ENCODE data around the gene FAM193B. TPM values are rescaled to one million over a fixed set of nuclear protein-coding genes. Genes with fewer than 3 reads are reported as not detected.
A peak's percentile ranks its signal among the peaks of the same experiment; 100 is the strongest.

The FAM193B gene
- total RNA-seq, 1 experiment from 2014 or later = 72.9 TPM

DNA sequence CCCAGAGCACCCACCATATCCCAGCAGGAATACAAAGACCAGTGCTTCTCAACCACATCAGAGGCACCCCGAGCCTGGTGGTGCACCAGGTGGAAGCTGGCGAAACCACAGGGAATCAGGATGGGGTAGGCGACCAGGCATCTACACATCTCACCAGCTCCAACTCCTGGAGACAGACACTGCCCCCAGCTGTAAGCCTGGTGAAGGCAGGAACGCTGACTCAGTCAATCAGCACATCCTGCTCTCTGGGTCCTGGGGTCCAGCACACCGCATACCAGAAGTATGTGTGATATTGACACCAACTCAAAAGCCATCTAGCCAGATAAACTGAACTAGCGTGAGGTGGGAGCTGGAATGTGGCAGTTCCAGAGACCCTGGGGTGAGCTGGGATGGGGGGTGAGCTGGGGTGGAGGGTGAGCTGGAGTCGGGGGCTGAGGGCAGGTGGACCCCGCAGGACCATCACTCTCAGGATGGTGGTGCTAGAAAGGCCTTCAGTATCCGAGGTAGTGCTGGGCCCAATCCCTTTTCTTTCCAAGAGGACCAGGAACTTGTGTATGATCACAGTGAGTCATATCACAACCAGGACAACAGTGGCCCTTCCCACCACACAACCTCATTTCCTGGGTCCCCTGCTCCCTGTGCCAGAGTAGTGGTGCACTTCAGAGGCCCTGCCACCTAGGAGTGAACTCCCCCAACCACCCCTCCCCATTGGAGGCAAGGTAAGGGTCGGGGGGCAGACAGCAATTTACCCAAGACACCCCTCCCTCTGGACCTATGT, 83.4 kb downstream of the FAM193B start:
- Histone ChIP-seq H3K4me1 (peaks cover 45% of the 10 kb centered on the region), H3K36me3 (ENCODE audit: control insufficient read depth, insufficient read depth, low read length) (peaks cover 7% of the 10 kb centered on the region), H3K4me3 (ENCODE audit: low read depth, low read length) (no peak overlapping the region), H3K27me3 (replicated peaks; ENCODE audit: control insufficient read depth, insufficient read depth, low read length) (no peaks in the 10 kb centered on the region), H3K9me3 (no peaks in the 10 kb centered on the region)
- BruUV-seq (replicated peaks) = TSS peak; percentile 14
- no peaks in the 10 kb centered on the region for H3K9me3 Mint-ChIP-seq (ENCODE audit: unreplicated experiment)
- H3K27me3 Mint-ChIP-seq (ENCODE audit: insufficient read depth, unreplicated experiment) = no peaks in the 10 kb centered on the region
- TF ChIP-seq, protein P1, sequence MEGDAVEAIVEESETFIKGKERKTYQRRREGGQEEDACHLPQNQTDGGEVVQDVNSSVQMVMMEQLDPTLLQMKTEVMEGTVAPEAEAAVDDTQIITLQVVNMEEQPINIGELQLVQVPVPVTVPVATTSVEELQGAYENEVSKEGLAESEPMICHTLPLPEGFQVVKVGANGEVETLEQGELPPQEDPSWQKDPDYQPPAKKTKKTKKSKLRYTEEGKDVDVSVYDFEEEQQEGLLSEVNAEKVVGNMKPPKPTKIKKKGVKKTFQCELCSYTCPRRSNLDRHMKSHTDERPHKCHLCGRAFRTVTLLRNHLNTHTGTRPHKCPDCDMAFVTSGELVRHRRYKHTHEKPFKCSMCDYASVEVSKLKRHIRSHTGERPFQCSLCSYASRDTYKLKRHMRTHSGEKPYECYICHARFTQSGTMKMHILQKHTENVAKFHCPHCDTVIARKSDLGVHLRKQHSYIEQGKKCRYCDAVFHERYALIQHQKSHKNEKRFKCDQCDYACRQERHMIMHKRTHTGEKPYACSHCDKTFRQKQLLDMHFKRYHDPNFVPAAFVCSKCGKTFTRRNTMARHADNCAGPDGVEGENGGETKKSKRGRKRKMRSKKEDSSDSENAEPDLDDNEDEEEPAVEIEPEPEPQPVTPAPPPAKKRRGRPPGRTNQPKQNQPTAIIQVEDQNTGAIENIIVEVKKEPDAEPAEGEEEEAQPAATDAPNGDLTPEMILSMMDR (IDR thresholded peaks at IDR 0.05; ENCODE audit: insufficient read depth in 1 of 2, low read depth in 1 of 2, low read length in 1 of 2, severe bottlenecking in 1 of 2, unreplicated experiment in 1 of 2) = no peak
- H3K4me3 Mint-ChIP-seq (ENCODE audit: unreplicated experiment) = peak overlapping the region; percentile 72
- POLR2A ChIA-PET = interaction anchor here (0.5 to 0.7 kb wide), 2 partner anchors 14 to 45 kb away, joined by 3 read pairs; partner anchors contain the start of gene GRK6
- peaks cover 44% of the 10 kb centered on the region for H3K36me3 Mint-ChIP-seq (ENCODE audit: insufficient read depth, unreplicated experiment)
- H3K4me1 Mint-ChIP-seq (ENCODE audit: low read depth, unreplicated experiment) = peaks cover 40% of the 10 kb centered on the region
- peak overlapping the region; percentile 86 for H3K27ac Mint-ChIP-seq (ENCODE audit: unreplicated experiment)
- CTCF ChIA-PET = interaction anchor here (0.9 to 3.7 kb wide), 3 partner anchors 13 to 67 kb away, joined by 3 to 19 read pairs (median 5); partner anchors contain the start of gene PDLIM7
- no peak for DNase-seq
- intact Hi-C loops (cut with micrococcal nuclease; ENCODE audit: unreplicated experiment) = no loop called here

Other genes with a start within 250 kb of the FAM193B start
- gene MXD3, start 242.7 kb downstream of the FAM193B start, total RNA-seq (2022) = 19.8 and 20.6 TPM in 2 replicates
- 240 and 241 TPM in 2 replicates for gene LMAN2, start 202.9 kb downstream of the FAM193B start, total RNA-seq (2022)
- 15.2 and 16.7 TPM in 2 replicates for gene RGS14, start 196.6 kb downstream of the FAM193B start, total RNA-seq (2022)
- gene SLC34A1, start 170.1 kb downstream of the FAM193B start, total RNA-seq (2022) = not detected in 2 replicates
- gene PFN3, start 153.9 kb downstream of the FAM193B start, total RNA-seq (2022) = not detected in 2 replicates
- 13.3 and 14.0 TPM in 2 replicates for gene F12, start 145.0 kb downstream of the FAM193B start, total RNA-seq (2022)
- gene GRK6, start 127.9 kb downstream of the FAM193B start, total RNA-seq (2022) = 64.4 and 71.9 TPM in 2 replicates
- 4.7 and 5.7 TPM in 2 replicates for gene PRR7, start 107.7 kb downstream of the FAM193B start, total RNA-seq (2022)
- 139 and 144 TPM in 2 replicates for gene DBN1, start 80.9 kb downstream of the FAM193B start, total RNA-seq (2022)
- 49.1 and 56.8 TPM in 2 replicates for gene PDLIM7, start 57.0 kb downstream of the FAM193B start, total RNA-seq (2022)
- 7.9 and 10.1 TPM in 2 replicates for gene DOK3, start 44.7 kb downstream of the FAM193B start, total RNA-seq (2022)
- 116 and 137 TPM in 2 replicates for gene DDX41, start 37.6 kb downstream of the FAM193B start, total RNA-seq (2022)
- gene TMED9, start 37.6 kb upstream of the FAM193B start, total RNA-seq (2022) = 236 and 240 TPM in 2 replicates
- gene B4GALT7, start 45.6 kb upstream of the FAM193B start, total RNA-seq (2022) = 28.8 and 30.0 TPM in 2 replicates
- gene FAM153A, start 228.3 kb upstream of the FAM193B start, total RNA-seq (2022) = not detected in 2 replicates

Data from Caco-2 (cell line).